SW 1271 (cell line): ENCODE results near the gene NAA38.

Experiments
- DNase-seq, 2 experiments: peaks; one replicate each; lab custom pipeline; 2025; lab: John Stamatoyannopoulos, UW

NAA38 gene

GRCh38 chr17:7852919-7853690 is 4.3 kb downstream of the NAA38 start:
- DNase-seq: no peak

- no peak for DNase-seq
Observed at GRCh38 chr17:7852262-7852670, 5.1 kb downstream of the NAA38 start.

GRCh38 chr17:7851438-7852261 is 5.7 kb downstream of the NAA38 start:
- peak in 1 of 2 experiments; percentile 21 for DNase-seq

GRCh38 chr17:7850701-7851437 is 6.5 kb downstream of the NAA38 start:
- no peak for DNase-seq

- no peak for DNase-seq
Observed at GRCh38 chr17:7849751-7850504, 7.4 kb downstream of the NAA38 start.

GRCh38 chr17:7849130-7849750 is 8.1 kb downstream of the NAA38 start:
- no peak for DNase-seq

GRCh38 chr17:7848739-7849129 is 8.6 kb downstream of the NAA38 start:
- no peak for DNase-seq

GRCh38 chr17:7848131-7848579 is 9.2 kb downstream of the NAA38 start:
- DNase-seq: no peak

- no peak for DNase-seq
Observed at GRCh38 chr17:7846765-7847661, 10.3 kb downstream of the NAA38 start.

GRCh38 chr17:7846063-7846735 is 11.2 kb downstream of the NAA38 start:
- no peak for DNase-seq

GRCh38 chr17:7845359-7846062 is 11.8 kb downstream of the NAA38 start:
- no peak for DNase-seq

- peak; percentile 91 to 95 for DNase-seq
Observed at GRCh38 chr17:7844292-7845154, 12.8 kb downstream of the NAA38 start.

- DNase-seq: peak; percentile 63 to 88
Observed at GRCh38 chr17:7843536-7844291, 13.6 kb downstream of the NAA38 start.

- DNase-seq: no peak
Observed at GRCh38 chr17:7843257-7843535, 14.2 kb downstream of the NAA38 start.

- DNase-seq: peak; percentile 72 to 73
Observed at GRCh38 chr17:7842380-7843256, 14.7 kb downstream of the NAA38 start.

- DNase-seq: peak; percentile 67 to 80
Observed at GRCh38 chr17:7841915-7842379, 15.4 kb downstream of the NAA38 start.
